ENCODE results near the gene JARID2. TPM values are rescaled to one million over a fixed set of nuclear protein-coding genes. Genes with fewer than 3 reads are reported as not detected.

Gene JARID2
- total and polyA plus RNA-seq, 10 of the 15 experiments (the other 5 are each of a cell fraction or from before 2014, with no cell fraction given) = 4.2 to 21.6 (median 11.7) TPM

GRCh38 chr6:15480525-15480924 lies 234.7 kb downstream of the JARID2 start:
- ATAC-seq (no peak), FAIRE-seq (no peak), DNase-seq (ENCODE audit: low read depth, low spot score) (no peak)
- CTCF ChIA-PET = interaction anchor here (0.7 to 2.3 kb wide), 5 partner anchors 17 to 725 kb away, joined by 3 to 11 read pairs (median 3); no protein-coding TSS in a partner anchor
- H3K36me3 ChIP-seq (ENCODE audit: control insufficient read depth in 2 of 2, insufficient read depth in 2 of 2, low read length in 1 of 2) = peaks cover 5 to 15% of the 10 kb centered on the region in 2 experiments
- no TSS peak for BruUV-seq (replicated peaks)
- POLR2A ChIA-PET = no interaction called here
- TF ChIP-seq SMAD1 (IDR thresholded peaks at IDR 0.05; ENCODE audit: low read depth, partially characterized antibody) (no peak), GABPA (IDR thresholded peaks at IDR 0.05; ENCODE audit: low read depth) (no peak), CBX5 (IDR thresholded peaks at IDR 0.05; ENCODE audit: low read depth) (no peak), STAT3 (IDR thresholded peaks at IDR 0.05; ENCODE audit: low read depth, low read length) (no peak), POU2F2 (IDR thresholded peaks at IDR 0.05; ENCODE audit: borderline replicate concordance, low read depth, low read length) (no peak), EP300 (IDR thresholded peaks at IDR 0.05; ENCODE audit: borderline replicate concordance in 1 of 2, control insufficient read depth in 1 of 2, low read depth in 2 of 2, low read length in 2 of 2) (no peak), TCF7 (IDR thresholded peaks at IDR 0.05; ENCODE audit: borderline replicate concordance) (no peak), CEBPB (IDR thresholded peaks at IDR 0.05; ENCODE audit: borderline replicate concordance in 1 of 2, low read depth in 2 of 2, low read length in 2 of 2) (no peak), ZNF207 (IDR thresholded peaks at IDR 0.05; ENCODE audit: borderline replicate concordance) (no peak), ZNF384 (IDR thresholded peaks at IDR 0.05; ENCODE audit: borderline replicate concordance, low read depth, low read length) (no peak), ZNF24 (IDR thresholded peaks at IDR 0.05) (no peak)
- TF ChIP-seq, protein P1, sequence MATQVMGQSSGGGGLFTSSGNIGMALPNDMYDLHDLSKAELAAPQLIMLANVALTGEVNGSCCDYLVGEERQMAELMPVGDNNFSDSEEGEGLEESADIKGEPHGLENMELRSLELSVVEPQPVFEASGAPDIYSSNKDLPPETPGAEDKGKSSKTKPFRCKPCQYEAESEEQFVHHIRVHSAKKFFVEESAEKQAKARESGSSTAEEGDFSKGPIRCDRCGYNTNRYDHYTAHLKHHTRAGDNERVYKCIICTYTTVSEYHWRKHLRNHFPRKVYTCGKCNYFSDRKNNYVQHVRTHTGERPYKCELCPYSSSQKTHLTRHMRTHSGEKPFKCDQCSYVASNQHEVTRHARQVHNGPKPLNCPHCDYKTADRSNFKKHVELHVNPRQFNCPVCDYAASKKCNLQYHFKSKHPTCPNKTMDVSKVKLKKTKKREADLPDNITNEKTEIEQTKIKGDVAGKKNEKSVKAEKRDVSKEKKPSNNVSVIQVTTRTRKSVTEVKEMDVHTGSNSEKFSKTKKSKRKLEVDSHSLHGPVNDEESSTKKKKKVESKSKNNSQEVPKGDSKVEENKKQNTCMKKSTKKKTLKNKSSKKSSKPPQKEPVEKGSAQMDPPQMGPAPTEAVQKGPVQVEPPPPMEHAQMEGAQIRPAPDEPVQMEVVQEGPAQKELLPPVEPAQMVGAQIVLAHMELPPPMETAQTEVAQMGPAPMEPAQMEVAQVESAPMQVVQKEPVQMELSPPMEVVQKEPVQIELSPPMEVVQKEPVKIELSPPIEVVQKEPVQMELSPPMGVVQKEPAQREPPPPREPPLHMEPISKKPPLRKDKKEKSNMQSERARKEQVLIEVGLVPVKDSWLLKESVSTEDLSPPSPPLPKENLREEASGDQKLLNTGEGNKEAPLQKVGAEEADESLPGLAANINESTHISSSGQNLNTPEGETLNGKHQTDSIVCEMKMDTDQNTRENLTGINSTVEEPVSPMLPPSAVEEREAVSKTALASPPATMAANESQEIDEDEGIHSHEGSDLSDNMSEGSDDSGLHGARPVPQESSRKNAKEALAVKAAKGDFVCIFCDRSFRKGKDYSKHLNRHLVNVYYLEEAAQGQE (IDR thresholded peaks at IDR 0.05; ENCODE audit: low read depth, low read length) = no peak
- no peak overlapping the region for H3K4me2 ChIP-seq (ENCODE audit: control insufficient read depth, insufficient read depth)
- H3K9ac ChIP-seq (ENCODE audit: control insufficient read depth, insufficient read depth, low read length) = no peak overlapping the region
- H3K9me3 ChIP-seq (replicated peaks; ENCODE audit: control insufficient read depth, insufficient read depth, low read length) = no peaks in the 10 kb centered on the region
- H3K4me3 ChIP-seq = no peak overlapping the region
- WGBS (ENCODE audit: insufficient coverage, insufficient replicate concordance, low lambda C conversion rate, missing lambda C conversion rate) = 76% methylated on average over 7 of the region's 7 CpGs
- no peaks in the 10 kb centered on the region for H3K27me3 ChIP-seq (replicated peaks in 1 of 2; ENCODE audit: control insufficient read depth in 2 of 2, insufficient read depth in 2 of 2, low read length in 1 of 2)
- intact Hi-C loops (cut with micrococcal nuclease; ENCODE audit: unreplicated experiment) = no loop called here
- no peak overlapping the region for H3K27ac ChIP-seq (ENCODE audit: control insufficient read depth, insufficient read depth)
- no peak overlapping the region for H2AFZ ChIP-seq (ENCODE audit: control insufficient read depth, low read depth, low read length)
- H4K20me1 ChIP-seq (ENCODE audit: control insufficient read depth, insufficient read depth) = no peaks in the 10 kb centered on the region
- SMC1A ChIA-PET (ENCODE audit: uncharacterized antibody, unreplicated experiment) = interaction anchor here (0.6 to 2.5 kb wide), 4 partner anchors 10 to 140 kb away, joined by 4 to 7 read pairs (median 5); no protein-coding TSS in a partner anchor
- RAD21 ChIA-PET (ENCODE audit: unreplicated experiment) = interaction anchor here (0.6 to 0.9 kb wide), 2 partner anchors 23 to 850 kb away, joined by 3 read pairs; no protein-coding TSS in a partner anchor
- peaks cover 27% of the 10 kb centered on the region for H3K79me2 ChIP-seq (ENCODE audit: control insufficient read depth, insufficient read depth, low read length)
- in situ Hi-C loops (cut with MboI) = loop anchor here (25.0 kb wide), 1 partner anchor 1268 kb away; no protein-coding TSS in a partner anchor
- H3K4me1 ChIP-seq (ENCODE audit: control insufficient read depth, insufficient read depth, low read length) = no peaks in the 10 kb centered on the region
